ENCODE data around the gene POLA1. TPM values are rescaled to one million over a fixed set of nuclear protein-coding genes. Genes with fewer than 3 reads are reported as not detected.
A peak's percentile ranks its signal among the peaks of the same experiment; 100 is the strongest.
"Not testable (repeated sequence)": the region's sequence is repeated elsewhere in the genome, so short reads cannot be mapped to it uniquely, and the experiment has no call there.

Gene POLA1
- total and polyA plus RNA-seq, 11 donors, result 1.9 to 8.1 (median 6.5) TPM

GRCh38 chrX:24646745-24647182 lies 47.0 kb upstream of the POLA1 start:
- Histone ChIP-seq H3K4me3 (peak overlapping the region in 9 of 12 donors; percentile 23 to 50 (median 35)), H3K27me3 (peaks cover 0 to 37% (median 0%) of the 10 kb centered on the region in 9 donors), H3K27ac (no peak overlapping the region), H3K4me1 (peaks cover 0 to 10% (median 0%) of the 10 kb centered on the region in 12 donors), H3K36me3 (no peaks in the 10 kb centered on the region), H3K9me3 (no peaks in the 10 kb centered on the region)
- DNase-seq, result no peak
- WGBS, 4 donors, result 1 to 16% (median 8%) methylated on average over 13 of the region's 13 CpGs
- intact Hi-C loops (cut with DNase I), result no loop called here
- TF ChIP-seq POLR2A (IDR thresholded peaks at IDR 0.05) (no peak), CTCF (IDR thresholded peaks at IDR 0.05) (no peak)
- ATAC-seq, result peak in 3 of 4 donors; percentile 43 to 55 (median 51)

GRCh38 chrX:24647257-24648058 lies 46.3 kb upstream of the POLA1 start, which contains the start of gene PCYT1B:
PCYT1B (minus strand) TSS chrX:24647347; CDS start chrX:24647105, 242 bp downstream.
- 2 to 24% (median 13%) methylated on average over 23 to 24 of the region's 24 CpGs for WGBS, 4 donors
- peak; percentile 89 to 100 (median 98) for ATAC-seq
- Histone ChIP-seq H3K27me3 (peaks cover 0 to 37% (median 0%) of the 10 kb centered on the region in 9 donors), H3K36me3 (no peaks in the 10 kb centered on the region), H3K27ac (no peak within 1 kb of the TSS), H3K9me3 (no peaks in the 10 kb centered on the region), H3K4me3 (peak within 1 kb of the TSS in 9 of 12 donors; percentile 23 to 50 (median 35)), H3K4me1 (peaks cover 0 to 10% (median 0%) of the 10 kb centered on the region in 12 donors)
- peak; percentile 53 to 76 (median 70) for DNase-seq
- intact Hi-C loops (cut with DNase I), result no loop called here
- TF ChIP-seq POLR2A (IDR thresholded peaks at IDR 0.05), result no peak
- TF ChIP-seq CTCF (IDR thresholded peaks at IDR 0.05), result no peak

- no peak for ATAC-seq
- DNase-seq, result no peak
- Histone ChIP-seq H3K27me3 (peaks cover 0 to 37% (median 0%) of the 10 kb centered on the region in 9 donors), H3K36me3 (no peaks in the 10 kb centered on the region), H3K9me3 (no peaks in the 10 kb centered on the region), H3K4me1 (peaks cover 0 to 10% (median 0%) of the 10 kb centered on the region in 12 donors), H3K27ac (no peak overlapping the region), H3K4me3 (no peak overlapping the region)
- intact Hi-C loops (cut with DNase I), result no loop called here
- TF ChIP-seq CTCF (IDR thresholded peaks at IDR 0.05) (no peak), POLR2A (IDR thresholded peaks at IDR 0.05) (no peak)
- 74 to 81% (median 79%) methylated on average over 6 of the region's 6 CpGs for WGBS, 4 donors
Observed at GRCh38 chrX:24648495-24648894, 45.2 kb upstream of the POLA1 start.

- H3K9me3 ChIP-seq, result no peaks in the 10 kb centered on the region
- ATAC-seq (no peak), DNase-seq (no peak)
- 67 to 92% (median 84%) methylated on average over 2 of the region's 2 CpGs for WGBS, 4 donors
- peaks cover 0 to 7% (median 0%) of the 10 kb centered on the region in 12 donors for H3K4me1 ChIP-seq
- no peak overlapping the region for H3K27ac ChIP-seq
- peaks cover 0 to 32% (median 0%) of the 10 kb centered on the region in 9 donors for H3K27me3 ChIP-seq
- H3K4me3 ChIP-seq, result no peak overlapping the region
- TF ChIP-seq POLR2A (IDR thresholded peaks at IDR 0.05) (no peak), CTCF (IDR thresholded peaks at IDR 0.05) (no peak)
- H3K36me3 ChIP-seq, result no peaks in the 10 kb centered on the region
- intact Hi-C loops (cut with DNase I), result no loop called here
Observed at GRCh38 chrX:24651783-24652182, 41.9 kb upstream of the POLA1 start.

DNA sequence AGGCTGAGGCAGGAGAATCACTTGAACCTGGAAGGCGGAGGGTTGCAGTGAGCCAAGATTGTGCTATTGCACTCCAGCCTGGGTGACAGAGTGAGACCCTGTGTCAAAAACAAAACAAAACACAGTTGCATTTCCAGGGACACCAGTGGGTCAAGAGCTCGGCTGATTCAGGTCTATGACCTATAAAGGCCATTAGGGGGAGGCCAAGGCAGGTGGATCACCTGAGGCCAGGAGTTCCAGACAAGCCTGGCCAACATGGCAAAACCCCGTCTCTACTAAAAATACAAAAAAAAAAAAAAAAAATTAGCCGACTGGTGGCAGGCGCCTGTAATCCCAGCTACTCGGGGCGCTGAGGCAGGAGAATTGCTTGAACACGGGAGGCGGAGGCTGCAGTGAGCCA lies 38.0 kb upstream of the POLA1 start:
- H3K4me3 ChIP-seq; H3K4me1 ChIP-seq; H3K27me3 ChIP-seq; ATAC-seq; H3K36me3 ChIP-seq; H3K9me3 ChIP-seq; DNase-seq; H3K27ac ChIP-seq; intact Hi-C loops (cut with DNase I): not testable (repeated sequence)
- 55 to 71% (median 63%) methylated on average over 9 of the region's 9 CpGs for WGBS, 4 donors

All from heart left ventricle (tissue), 16 donors.